Measurements from ENCODE around the gene TMC2. TPM values are rescaled to one million over a fixed set of nuclear protein-coding genes. Genes with fewer than 3 reads are reported as not detected.
A peak's percentile ranks its signal among the peaks of the same experiment; 100 is the strongest.

The TMC2 gene
- total RNA-seq, 4 donors from 2014 or later = 0.27 TPM; not detected in 3

- Histone ChIP-seq H3K9me3 (no peaks in the 10 kb centered on the region), H3K36me3 (peaks cover 0 to 82% (median 0%) of the 10 kb centered on the region in 3 donors), H3K4me1 (peaks cover 0 to 19% (median 4%) of the 10 kb centered on the region in 4 donors), H3K27ac (no peak overlapping the region), H3K4me3 (no peak overlapping the region), H3K27me3 (no peaks in the 10 kb centered on the region)
- TF ChIP-seq, protein P1, sequence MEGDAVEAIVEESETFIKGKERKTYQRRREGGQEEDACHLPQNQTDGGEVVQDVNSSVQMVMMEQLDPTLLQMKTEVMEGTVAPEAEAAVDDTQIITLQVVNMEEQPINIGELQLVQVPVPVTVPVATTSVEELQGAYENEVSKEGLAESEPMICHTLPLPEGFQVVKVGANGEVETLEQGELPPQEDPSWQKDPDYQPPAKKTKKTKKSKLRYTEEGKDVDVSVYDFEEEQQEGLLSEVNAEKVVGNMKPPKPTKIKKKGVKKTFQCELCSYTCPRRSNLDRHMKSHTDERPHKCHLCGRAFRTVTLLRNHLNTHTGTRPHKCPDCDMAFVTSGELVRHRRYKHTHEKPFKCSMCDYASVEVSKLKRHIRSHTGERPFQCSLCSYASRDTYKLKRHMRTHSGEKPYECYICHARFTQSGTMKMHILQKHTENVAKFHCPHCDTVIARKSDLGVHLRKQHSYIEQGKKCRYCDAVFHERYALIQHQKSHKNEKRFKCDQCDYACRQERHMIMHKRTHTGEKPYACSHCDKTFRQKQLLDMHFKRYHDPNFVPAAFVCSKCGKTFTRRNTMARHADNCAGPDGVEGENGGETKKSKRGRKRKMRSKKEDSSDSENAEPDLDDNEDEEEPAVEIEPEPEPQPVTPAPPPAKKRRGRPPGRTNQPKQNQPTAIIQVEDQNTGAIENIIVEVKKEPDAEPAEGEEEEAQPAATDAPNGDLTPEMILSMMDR (IDR thresholded peaks at IDR 0.05) = no peak
- TF ChIP-seq POLR2A (IDR thresholded peaks at IDR 0.05) = no peak
- no peak for DNase-seq
Measured at GRCh38 chr20:2657241-2657640, 120.9 kb downstream of the TMC2 start.

- DNase-seq = no peak
- Histone ChIP-seq H3K36me3 (peaks cover 0 to 87% (median 0%) of the 10 kb centered on the region in 3 donors), H3K27ac (no peak overlapping the region), H3K27me3 (no peaks in the 10 kb centered on the region), H3K4me1 (peaks cover 0 to 22% (median 4%) of the 10 kb centered on the region in 4 donors), H3K9me3 (no peaks in the 10 kb centered on the region), H3K4me3 (no peak overlapping the region)
- TF ChIP-seq, protein P1 (IDR thresholded peaks at IDR 0.05) = no peak
- no peak for TF ChIP-seq POLR2A (IDR thresholded peaks at IDR 0.05)
Measured at GRCh38 chr20:2657674-2658073, 121.3 kb downstream of the TMC2 start.

DNA sequence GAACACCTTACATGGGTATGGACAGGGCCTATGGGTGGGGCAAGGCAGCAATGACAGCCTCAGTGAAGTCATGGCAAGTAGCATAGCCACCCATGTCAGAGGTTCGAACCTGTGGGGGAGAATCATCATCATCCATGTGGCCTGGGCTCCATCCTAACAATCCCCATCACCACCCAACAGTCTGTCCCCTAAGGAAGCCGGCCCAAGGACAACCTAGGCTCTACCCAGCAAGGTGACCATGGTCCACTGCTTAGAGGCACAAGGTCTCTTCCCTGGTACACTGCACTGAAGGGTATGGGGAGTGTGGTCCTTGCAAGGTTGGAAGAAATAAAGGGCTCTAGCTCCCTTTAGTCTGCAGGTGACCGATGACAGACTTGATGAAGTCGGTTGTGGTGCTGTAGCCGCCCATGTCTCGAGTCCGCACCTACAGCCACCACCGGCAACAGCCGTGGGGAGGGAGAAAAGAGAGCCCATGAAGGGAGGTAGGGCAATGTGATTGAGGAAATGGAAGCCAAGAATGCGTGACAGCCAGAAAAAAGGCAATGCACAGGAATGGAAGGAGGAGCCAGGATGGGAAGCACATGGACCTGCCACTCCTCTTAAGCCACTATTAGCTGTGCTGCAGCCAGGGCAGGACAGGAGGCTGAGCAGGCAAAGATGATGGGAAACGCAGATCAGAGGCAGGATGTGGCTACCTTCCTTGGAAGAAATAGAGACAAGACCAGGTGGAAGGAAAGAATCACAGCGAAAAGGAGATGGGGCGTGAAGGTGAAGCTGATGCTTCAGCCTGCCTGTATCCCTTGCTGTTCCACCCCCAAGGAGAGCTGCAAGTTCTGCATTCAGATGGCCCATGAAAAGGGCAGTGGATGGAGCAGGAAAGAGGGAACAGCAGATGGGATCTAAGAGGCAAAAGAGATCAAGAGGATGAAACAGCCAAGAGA is 122.3 kb downstream of the TMC2 start:
- peaks cover 0 to 87% (median 0%) of the 10 kb centered on the region in 3 donors for H3K36me3 ChIP-seq

GRCh38 chr20:2659547-2659946 is 123.2 kb downstream of the TMC2 start:
- Histone ChIP-seq H3K4me1 (peaks cover 0 to 16% (median 5%) of the 10 kb centered on the region in 4 donors), H3K9me3 (no peaks in the 10 kb centered on the region), H3K36me3 (peaks cover 0 to 81% (median 0%) of the 10 kb centered on the region in 3 donors), H3K4me3 (no peak overlapping the region), H3K27ac (no peak overlapping the region), H3K27me3 (no peaks in the 10 kb centered on the region)
- TF ChIP-seq, protein P1 (IDR thresholded peaks at IDR 0.05) = no peak
- TF ChIP-seq POLR2A (IDR thresholded peaks at IDR 0.05) = no peak
- DNase-seq = no peak

More for the DNA sequence above, 122.3 kb downstream of the TMC2 start:
- H3K4me1 ChIP-seq = peaks cover 0 to 24% (median 6%) of the 10 kb centered on the region in 4 donors
- no peak for DNase-seq
- no peak overlapping the region for H3K27ac ChIP-seq
- no peak for TF ChIP-seq POLR2A (IDR thresholded peaks at IDR 0.05)
- TF ChIP-seq, protein P1 (IDR thresholded peaks at IDR 0.05) = no peak
- no peaks in the 10 kb centered on the region for H3K9me3 ChIP-seq
- no peaks in the 10 kb centered on the region for H3K27me3 ChIP-seq
- no peak overlapping the region for H3K4me3 ChIP-seq

DNA sequence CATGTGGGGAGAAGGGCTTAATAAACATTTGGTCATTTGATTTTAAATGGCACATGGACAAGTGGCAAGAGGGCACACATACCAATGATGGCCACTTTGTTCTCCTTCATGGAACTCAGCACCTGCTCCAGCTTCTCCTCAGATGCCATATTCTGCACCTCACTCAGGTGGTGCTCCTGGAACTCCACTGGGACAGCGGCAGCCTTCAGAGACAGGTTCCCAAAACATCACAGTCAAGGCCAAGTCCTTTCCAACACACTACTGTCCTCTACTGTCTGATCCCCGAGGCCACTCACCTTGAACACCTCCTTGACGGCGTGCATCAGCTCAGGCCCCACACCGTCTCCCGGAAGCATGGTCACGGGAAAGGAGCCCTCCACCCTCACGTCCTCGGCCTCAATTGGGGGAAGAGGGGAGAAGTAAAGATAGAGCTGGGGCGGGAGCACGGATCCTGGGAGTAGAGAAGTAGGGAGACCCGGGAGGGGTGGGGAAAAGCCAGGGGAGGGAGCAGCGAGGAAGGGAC is 127.1 kb downstream of the TMC2 start:
- peak overlapping the region; percentile 73 to 92 (median 82) for H3K27ac ChIP-seq
- no peaks in the 10 kb centered on the region for H3K27me3 ChIP-seq
- peaks cover 0 to 11% (median 6%) of the 10 kb centered on the region in 4 donors for H3K4me1 ChIP-seq
- no peak for TF ChIP-seq POLR2A (IDR thresholded peaks at IDR 0.05)
- TF ChIP-seq, protein P1 (IDR thresholded peaks at IDR 0.05) = no peak
- no peak for DNase-seq
- peak overlapping the region; percentile 73 to 91 (median 84) for H3K4me3 ChIP-seq
- no peaks in the 10 kb centered on the region for H3K9me3 ChIP-seq
- H3K36me3 ChIP-seq = peaks cover 0 to 42% (median 0%) of the 10 kb centered on the region in 3 donors

All from Peyer's patch (tissue), 4 donors.